NK-92 (cell line): ENCODE data around the gene STX3.

Experiments
- DNase-seq: peaks from one replicate; lab custom pipeline; 2025; ENCODE audit not compliant: unreplicated experiment; lab: John Stamatoyannopoulos, UW

STX3 gene

DNA sequence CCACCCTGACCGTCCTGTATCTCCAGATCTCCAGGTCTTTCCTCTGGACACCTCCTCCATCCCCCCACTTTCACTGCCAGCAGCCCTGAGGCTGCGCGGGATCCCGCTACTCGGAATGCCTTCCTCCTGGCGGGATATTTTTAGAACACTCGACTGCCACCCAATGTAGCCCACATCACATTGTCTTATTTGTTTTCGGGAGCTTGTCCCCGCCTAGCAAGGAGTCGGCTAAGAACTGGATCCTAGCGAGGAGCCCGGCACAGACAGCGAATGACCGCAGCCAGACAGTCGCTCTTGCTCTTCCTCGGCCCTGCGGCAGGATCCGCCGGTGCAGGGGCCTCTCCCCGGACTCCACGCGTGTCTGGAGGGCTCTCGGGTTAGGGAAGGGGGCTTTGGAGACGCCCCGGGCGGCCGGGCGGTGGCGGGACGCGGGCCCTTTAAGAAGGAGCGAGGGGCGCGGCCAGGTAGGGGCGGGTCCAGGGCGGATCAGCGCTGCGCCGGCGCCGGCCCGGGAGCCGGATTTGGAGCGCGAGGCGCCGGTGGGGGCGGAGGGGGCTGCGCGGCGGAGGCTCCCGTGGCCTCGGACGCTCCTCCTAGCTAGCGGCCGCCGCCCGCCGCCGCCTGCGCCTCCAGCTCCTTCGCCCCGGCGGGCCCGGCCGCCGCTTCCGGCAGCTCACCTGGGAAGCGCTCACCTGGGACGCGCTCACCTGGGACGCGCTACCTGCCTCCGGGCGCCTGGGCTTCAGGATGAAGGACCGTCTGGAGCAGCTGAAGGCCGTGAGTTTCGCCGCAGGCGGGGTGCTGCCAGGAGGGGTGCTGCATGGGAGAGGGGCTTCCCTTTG, at the start of gene STX3:
Gene STX3 (plus strand): TSS at position 518 of the 842 bp plus-strand sequence. CDS start 230 bp downstream, at position 748.
- DNase-seq: no peak

DNA sequence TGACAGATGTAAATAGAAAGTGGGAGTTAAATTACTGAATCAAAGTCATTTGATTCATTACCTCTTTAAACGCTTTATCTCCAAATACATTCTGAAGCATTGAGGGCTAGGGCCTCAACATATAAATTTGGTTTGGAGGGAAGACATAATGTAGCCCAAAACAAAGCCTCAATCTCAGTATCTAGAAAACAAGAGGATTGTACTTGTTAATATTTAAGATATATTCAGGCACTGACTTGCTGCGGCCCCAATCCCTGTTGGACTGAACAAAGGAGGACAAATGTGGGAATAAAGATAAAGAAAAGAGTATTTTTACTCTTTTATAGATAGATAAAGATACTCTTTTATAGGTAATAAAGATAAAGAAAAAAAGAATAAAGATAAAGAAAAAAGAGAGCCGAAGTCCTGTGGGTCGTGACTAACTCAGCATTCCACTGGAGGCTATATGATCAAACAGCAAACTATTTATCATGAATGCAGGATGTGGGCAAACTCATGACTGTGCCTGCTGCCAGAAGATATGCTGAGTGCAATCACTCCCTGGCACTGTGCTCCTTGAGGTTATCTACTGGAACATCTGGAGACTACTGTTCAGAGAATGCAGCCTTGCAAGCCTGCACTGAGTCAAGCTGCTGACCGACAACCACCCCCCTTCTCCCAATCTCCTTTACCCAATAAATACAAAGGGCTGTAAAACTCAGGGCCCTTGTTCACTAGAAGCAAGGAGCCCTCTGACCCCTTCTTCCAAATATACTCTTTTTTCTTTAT, 48.5 kb upstream of the STX3 start:
- no peak for DNase-seq

DNA sequence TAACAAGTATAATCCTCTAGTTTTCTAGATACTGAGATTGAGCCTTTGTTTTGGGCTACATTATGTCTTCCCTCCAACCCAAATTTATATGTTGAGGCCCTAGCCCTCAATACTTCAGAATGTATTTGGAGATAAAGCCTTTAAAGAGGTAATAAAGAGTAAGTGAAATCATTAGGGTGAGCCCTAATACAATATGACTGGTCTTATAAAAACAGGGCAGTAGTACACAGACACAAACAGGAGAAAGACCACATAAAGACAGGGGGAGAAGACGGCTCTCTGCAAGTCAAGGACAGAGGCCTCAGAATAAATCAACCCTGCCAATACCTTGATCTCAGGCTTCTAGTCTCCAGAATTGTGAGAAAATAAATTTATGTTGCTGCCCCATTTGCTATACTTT, 47.8 kb upstream of the STX3 start:
- no peak for DNase-seq

DNA sequence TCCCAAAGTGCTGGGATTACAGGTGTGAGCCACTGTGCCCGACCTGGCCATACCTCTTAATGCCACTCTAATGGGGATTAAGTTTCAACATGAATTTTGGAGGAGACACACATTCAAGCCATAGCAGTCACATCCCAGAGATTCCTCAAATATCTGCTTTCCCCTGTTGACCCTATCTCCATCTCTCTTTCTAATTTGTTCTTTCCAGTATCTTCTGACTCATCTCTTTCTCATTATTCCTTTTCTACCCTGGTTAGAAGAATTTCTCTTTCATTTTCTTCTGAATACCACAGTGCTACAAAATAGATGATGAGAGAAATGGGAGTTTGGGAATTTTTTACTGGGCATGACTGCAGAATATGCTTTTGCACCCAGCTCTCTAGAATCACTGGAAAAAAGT, 46.6 kb upstream of the STX3 start:
- no peak for DNase-seq

DNA sequence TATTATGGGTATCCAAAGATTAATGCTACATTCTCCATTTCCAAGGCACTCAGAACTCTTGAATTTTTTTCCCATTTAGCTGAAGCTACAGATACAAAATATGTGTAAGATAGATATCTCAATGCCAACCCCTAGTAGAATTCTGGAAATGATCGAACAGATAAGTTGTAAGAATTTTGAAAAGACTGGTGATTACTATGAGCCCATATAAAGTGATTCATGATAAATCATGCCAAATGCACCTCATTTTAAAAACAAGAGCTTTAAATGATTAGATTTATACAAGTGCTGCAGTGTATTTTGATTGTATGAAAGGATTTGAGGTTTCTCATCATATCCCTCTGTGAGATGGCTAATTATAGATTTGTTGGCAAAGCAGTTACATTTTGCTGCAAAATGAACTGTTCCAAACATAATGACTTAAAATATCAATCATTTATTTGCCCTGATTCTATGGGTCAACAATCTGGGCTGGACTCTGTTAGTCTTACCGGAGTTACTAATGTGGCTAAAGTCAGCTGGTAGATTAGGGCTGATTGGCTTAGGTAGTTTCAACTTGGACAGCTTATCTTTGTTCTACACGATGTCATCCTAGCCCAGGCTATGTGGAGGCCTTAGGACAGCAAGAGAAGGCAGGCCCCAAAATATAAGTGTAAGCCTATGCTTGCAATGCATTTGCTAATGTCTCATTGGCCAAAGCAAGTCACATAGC, 44.9 kb upstream of the STX3 start:
- no peak for DNase-seq

DNA sequence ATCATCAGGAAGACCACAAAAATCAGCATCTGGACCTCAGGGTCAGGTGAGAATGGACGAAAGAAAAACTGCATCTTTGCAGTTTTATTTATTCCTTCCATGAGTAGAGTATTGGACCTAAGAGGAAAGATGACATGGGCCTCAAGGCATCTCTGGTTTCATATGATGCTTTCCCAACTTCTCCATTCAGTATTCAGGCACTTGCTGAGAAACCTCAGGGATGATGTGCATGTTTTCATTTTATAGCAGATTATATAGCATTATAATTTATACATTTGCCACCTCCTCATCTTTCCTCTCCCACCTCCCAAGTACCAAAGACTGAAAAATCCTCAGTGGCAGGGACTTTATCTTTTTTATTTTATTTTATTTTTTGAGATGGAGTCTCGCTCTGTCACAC, 41.4 kb upstream of the STX3 start, which contains the start of gene OR10V1:
Gene OR10V1 (minus strand): TSS at position 101 of the 400 bp plus-strand sequence. CDS start 0 bp downstream, at position 101.
- no peak for DNase-seq

DNA sequence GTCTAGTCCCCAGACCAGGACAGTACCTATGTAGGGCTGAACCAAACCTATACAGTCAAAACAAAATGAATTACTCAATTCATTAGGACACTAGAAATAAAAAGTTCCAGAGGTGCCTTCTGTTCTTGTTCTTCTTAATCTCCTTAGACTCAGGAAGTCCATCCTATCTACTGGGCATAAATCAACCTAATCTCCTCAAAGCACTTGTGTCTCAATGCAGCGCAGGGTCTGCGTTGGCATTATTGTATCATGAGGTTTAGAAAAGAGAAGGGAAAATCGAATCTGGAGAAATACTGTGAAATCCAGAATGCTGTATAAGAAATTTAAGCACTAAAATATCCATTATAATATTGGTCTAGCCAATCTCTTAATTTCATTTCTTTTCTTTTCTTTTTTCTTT, 39.1 kb upstream of the STX3 start:
- DNase-seq: no peak

DNA sequence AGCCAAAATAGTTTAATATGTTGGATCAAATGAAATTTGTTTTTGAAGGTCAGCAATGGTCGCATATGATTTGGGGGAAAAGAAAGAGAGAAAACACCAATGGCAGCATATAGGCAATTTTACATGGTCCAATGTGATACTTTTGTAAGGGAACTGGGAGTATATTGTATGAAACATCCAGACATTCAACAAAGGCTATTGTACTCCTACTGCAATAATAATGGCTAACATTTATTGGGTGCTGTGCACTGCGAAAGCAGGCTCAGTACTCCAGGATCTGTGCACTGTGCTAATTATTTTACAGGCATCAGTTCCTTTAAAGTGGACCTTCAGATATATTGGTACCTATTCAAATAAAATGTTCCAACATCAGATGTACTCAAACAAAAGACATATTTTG, 35.6 kb upstream of the STX3 start:
- no peak for DNase-seq

DNA sequence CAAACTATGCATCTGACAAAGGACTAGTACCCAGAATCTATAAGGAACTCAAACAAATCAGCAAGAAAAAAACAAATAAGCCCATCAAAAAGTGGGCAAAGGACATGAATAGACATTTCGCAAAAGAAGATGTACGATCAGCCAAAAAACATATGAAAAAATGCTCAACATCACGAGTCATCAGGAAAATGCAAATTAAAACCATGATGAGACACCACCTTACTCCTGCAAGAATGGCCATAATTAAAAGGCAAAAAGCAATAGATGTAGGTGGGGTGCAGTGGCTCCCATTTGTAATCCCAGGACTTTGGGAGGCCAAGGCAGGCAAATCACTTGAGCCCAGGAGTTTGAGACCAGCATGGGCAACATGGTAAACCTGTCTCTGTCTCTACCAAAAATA, 31.1 kb upstream of the STX3 start:
- no peak for DNase-seq

DNA sequence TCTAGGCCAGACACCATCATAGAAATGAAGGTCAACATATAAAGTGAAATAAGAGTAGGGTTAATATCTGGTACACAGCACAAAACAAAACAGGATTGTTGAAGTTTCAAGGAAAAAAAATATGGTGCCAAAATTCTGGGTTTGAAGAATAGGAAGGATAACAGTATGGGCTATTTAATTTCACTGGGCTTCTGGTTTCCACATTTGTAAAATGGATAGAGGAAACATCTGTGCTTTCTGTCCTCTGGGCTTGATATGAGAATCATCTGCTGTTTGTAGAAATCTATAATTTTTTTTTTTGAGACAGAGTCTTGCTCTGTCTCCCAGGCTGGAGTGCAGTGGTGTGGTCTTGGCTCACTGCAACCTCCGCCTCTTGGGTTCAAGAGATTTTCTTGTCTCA, 27.8 kb upstream of the STX3 start:
- DNase-seq: no peak

DNA sequence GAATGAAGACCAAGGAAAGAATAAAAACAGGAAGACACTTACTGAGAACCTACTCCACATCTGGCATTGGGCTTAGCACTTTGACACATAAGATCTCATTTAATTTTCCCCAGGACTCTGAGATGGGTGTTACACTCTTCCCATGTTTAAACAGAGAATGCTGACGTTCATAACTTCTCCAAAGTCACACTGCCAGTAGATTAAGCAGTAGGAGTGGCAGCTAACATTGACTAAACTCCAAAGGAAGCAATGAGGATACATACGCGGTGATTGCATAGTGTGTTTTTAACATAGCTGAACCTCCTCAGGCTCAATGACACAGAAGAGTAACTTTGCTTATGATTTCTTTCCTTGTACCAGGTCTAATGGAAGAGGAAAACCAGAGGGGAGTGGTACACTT, 27.0 kb upstream of the STX3 start:
- DNase-seq: no peak

DNA sequence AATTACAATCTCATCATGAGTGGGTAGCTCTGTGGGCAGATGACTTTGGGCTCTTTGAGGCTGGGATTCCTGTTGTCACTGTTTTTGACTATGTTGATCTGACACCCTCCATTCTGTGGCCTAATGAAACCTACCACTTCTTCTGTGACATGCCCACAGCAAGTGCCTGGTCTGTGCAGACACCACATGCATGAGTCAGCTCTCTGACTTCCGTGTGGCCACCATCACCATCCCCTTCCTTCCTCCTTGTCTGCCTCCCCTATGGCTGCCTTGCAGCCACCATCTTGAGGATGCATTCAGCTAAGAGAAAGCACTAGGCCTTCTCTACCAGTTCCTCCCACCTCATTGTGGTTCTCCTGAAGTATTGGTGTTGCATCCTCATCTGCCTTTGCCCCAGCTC, 26.3 kb upstream of the STX3 start:
- DNase-seq: no peak

DNA sequence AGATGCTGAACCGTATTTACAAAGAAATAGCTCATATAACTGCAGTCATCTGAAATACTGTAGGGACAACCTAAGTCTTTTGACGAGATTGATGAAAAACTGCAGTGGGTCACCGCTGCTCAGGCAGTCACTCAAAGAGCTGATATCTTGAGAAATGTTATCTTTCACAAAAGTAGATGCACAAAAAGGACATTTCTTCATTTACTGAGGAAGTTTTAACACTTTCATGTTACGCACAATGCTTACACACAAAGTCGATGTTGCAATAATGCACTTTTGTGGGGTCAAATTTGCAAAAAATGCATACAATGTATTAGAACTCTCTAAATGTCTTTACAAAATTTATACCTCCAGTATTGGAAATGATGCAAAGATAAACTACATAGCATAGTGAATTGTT, 25.3 kb upstream of the STX3 start:
- no peak for DNase-seq

DNA sequence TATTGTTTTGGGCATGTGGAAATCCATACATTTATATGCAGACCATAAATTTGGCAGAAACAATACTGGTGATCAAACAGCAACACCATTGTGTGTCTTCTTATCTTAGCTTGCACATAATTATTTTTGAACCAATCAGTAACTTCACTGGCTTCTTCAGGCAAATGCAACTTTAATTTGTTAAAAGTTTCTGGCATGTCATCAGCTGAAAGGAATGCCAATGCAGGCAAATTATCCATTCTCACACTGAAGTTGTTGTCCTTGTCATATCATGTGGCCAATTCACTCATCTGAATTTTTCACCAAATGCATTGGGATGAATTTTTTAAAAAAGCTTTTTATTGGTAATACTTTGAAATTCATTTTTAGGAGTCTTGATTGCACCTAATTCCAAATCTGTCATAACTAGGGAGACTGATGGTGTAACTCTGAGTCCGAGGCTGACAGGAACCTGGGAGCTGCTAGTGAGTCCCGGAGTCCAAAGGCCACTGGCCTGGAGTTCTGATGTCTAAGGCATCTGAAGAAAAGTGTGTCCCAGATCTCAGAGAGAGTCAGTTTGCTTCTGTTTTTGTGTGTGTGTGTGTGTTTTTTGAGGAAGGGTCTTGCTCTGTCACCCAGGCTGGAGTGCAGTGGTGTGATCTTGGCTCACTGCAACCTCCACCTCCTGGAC, 24.1 kb upstream of the STX3 start:
- no peak for DNase-seq

DNA sequence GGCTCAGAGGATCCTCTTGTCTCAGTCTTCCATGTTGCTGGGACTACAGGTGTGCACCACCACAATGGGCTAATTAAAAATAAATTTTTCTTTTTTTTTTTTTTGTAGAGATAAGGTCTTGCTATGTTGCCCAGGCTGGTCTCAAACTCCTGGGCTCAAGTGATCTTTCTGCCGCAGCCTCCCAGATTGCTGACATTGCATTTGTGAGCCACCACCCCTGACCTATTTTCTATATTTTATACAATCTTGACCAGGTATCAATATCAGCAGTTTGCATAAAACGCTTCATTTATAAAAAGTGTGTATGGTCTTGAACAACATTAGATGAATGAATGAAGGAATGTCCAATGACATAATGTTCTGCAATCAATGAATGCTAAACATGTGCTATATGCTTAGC, 9.1 kb upstream of the STX3 start:
- no peak for DNase-seq

DNA sequence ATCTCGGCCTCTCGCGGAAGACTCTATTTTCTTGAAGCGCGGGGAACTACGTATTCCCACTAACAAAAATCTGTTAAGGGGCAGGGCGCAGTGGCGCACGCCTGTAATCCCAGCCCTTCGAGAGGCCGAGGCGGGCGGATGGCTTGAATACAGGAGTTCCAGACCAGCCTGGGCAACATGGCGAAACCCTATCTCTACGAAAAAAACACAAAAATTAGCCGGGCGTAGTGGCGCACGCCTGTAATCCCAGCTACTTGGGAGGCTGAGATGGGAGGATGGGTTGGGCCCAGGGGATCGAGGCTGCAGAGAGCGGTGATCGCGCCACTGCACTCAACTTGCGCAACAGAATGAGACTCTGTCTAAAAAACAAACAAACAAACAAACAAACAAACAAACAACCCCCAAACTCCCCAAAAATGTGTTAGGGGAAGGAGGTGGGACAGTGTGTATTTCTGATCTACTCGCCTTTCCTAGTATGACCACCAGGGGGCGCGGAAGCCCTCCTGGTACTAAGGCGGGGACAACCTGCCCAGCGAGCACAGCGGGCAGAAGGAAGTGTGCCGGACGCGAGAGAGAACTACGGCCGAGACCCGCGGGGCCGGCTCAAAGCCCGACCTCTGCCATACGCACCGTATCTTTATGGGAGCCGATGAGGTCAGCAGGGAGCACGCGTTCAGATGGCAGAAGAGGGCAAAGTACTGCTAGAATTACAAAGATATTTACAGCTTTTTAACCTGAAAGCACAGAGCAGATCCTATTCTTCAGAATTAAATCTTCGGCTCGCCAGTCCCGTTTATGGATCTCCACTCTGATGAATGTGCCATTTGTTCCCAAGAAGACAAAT, 1.3 kb upstream of the STX3 start:
- DNase-seq: no peak

DNA sequence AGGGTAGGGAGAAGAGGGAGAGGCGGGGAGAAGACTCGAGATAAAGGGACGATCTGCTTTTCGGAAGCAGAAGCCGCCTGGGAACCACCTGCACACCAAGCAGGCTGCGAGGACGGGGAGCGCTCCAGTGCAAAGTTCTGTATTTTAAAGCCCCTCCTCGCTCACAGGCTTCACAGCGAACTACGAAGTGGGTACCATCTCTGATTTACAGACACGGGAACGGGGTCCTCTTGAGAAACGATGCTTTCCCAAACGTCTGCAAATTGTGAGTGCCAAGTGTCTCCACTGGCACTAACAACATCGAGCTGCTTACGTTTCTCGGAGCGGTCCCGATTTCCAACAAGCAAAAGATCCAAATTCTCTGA, 700 bp upstream of the STX3 start:
- no peak for DNase-seq

DNA sequence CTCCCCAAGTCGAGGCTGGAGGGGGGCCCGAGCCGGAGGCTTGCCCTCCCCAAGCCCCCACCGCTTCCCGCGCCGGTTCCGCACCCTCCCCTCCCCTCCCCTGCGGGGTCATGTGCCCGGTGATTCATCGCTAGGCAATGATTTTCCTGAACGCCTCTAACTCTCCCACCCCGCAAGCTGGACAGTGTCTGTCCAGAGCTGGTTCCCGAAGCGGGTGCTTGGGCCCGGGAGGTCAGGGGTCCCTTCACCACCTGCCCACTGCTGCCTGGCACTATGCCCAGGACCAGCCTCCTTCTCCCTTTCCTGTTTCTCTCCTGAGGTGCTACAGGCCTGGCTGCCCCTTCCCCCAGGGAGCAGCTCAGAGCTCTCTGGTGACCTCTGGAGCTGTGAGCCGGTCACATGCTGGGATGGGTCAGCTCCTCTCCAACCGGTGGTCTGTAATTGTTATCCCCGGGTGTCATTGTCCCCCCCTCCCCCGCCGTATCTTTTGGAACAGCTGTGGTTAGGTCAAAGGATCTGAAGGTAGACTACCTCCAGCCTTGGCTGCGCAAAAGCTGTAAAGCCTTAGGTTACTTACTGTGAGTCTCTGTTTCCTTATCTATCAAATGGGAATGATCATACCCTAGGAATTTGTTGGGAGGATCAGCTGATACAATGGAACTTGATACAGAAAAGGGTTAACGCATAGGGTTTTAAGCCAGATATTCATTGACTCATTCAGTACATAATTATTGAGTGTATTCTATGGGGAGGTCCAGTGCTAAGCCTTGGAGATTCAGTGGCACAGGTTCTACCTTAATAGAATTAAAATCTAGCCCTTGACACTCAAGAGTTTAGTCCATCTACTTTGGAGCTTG, 753 bp downstream of the STX3 start:
- DNase-seq: no peak

DNA sequence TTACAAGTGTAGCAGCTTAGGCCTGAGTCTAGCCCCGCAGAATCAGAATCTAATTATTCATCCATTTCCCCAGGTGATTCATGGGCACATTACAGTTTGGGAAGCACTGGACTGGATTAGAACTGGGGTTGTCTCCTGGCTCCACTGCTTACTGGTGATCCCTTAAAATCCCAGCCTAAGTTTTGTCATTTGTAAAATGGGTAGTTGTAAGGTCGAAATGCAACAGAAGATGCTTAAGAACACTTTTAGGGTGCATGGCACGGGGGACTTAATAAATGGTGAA, 1.3 kb downstream of the STX3 start:
- no peak for DNase-seq

DNA sequence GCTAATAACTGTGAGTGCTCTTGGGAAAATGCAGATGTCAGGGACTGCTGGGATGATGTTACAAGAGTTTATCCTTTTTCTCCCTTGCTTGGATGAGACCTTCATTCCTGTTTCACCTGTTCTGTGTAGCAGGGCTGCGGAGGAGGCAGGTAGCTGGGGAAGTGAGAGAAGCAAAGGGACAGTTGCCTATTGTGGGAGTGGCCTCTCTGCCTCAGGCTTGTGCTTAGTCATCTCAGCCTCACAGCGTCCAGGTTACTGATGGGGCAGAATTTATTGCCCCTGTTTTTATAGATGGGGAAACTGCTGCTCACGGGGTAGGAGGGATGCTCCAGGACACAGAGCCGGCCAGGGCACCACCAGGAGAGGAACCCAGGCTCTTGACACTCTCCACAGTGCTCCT, 1.7 kb downstream of the STX3 start:
- DNase-seq: no peak
